HepG2 (cell line): ENCODE data around the gene SASH1. TPM values are rescaled to one million over a fixed set of nuclear protein-coding genes. Genes with fewer than 3 reads are reported as not detected.
A peak's percentile ranks its signal among the peaks of the same experiment; 100 is the strongest.

Experiments used
- ETV5 ChIP-seq: IDR thresholded peaks from 2 replicates; pipeline ENCODE4 v1.6.1; 2018; ENCODE audit warnings: missing biosample characterization, missing genetic modification reagents, inconsistent platforms, borderline replicate concordance
- NFRKB ChIP-seq: fragments of 450-650 bp; IDR thresholded peaks from 2 replicates; pipeline ENCODE4 v1.6.1; 2017
- ZNF619 ChIP-seq: sonication (generic); formaldehyde crosslinking; IDR thresholded peaks from 2 replicates; pipeline ENCODE4 v1.4.0; 2020; ENCODE audit warnings: mild to moderate bottlenecking, missing genetic modification reagents
- polyA plus RNA-seq, 8 experiments: library from polyadenylated mRNA; depleted of rRNA in 3 of 8; stranded (reverse) in 7 of 8; unstranded in 1 of 8; fragments of >200 nt; fragmentation: Illumina TruSeq in 4 of 8; extraction: Trizol in 4 of 8; gene quantifications; 2 replicates each; pipeline versions ENCODE4 v1.2.1 to v1.2.3, GENCODE V29; 2011 to 2016; ENCODE audit warnings: low read depth in 4 of 8, missing spikeins in 1 of 8, mixed read lengths in 1 of 8; ENCODE audit not compliant: insufficient read depth in 1 of 8
- total RNA-seq, 5 experiments: library from RNA; depleted of rRNA; stranded (reverse); fragments of >200 nt; fragmentation: Illumina TruSeq; extraction: Trizol; gene quantifications; 2 replicates each; pipeline ENCODE4 v1.2.3, GENCODE V29; 2016; ENCODE audit warnings: low read depth in 1 of 5
- TF ChIP-seq, protein P1 (sequence below): sonication (generic); formaldehyde crosslinking; IDR thresholded peaks from 2 replicates; pipeline ENCODE4 v1.5.0; 2020; ENCODE audit warnings: mild to moderate bottlenecking, missing genetic modification reagents, borderline replicate concordance

Gene SASH1
- total and polyA plus RNA-seq, 2 of the 13 experiments (the other 11 are each of a cell fraction or from before 2014, with no cell fraction given), result 7.5 to 8.2 TPM

DNA sequence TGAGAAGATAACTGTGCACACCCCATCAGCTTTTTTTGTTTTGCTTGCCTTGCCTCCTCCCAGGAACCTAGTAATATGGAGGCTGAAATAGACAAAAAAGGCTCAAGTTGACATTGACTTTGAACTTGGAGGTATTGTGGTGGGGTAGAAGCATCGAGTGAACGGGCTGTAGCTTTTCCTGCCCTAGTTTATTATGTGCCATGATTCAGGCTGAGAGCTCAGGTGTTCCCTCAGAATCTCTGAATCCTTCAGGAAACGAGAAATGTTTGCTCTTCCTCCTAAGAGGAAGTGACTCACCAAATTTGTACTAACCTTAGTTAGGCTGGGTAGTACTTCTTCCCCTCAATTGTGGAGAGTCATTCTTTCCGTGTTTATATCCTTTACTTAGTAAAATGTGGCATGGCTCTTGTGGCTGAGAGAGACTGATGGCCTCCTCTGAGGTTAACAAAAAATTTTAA lies 98.8 kb downstream of the SASH1 start (continued):
- no peak for TF ChIP-seq ZNF619 (CRISPR knock-in tag)
- TF ChIP-seq, protein P1, sequence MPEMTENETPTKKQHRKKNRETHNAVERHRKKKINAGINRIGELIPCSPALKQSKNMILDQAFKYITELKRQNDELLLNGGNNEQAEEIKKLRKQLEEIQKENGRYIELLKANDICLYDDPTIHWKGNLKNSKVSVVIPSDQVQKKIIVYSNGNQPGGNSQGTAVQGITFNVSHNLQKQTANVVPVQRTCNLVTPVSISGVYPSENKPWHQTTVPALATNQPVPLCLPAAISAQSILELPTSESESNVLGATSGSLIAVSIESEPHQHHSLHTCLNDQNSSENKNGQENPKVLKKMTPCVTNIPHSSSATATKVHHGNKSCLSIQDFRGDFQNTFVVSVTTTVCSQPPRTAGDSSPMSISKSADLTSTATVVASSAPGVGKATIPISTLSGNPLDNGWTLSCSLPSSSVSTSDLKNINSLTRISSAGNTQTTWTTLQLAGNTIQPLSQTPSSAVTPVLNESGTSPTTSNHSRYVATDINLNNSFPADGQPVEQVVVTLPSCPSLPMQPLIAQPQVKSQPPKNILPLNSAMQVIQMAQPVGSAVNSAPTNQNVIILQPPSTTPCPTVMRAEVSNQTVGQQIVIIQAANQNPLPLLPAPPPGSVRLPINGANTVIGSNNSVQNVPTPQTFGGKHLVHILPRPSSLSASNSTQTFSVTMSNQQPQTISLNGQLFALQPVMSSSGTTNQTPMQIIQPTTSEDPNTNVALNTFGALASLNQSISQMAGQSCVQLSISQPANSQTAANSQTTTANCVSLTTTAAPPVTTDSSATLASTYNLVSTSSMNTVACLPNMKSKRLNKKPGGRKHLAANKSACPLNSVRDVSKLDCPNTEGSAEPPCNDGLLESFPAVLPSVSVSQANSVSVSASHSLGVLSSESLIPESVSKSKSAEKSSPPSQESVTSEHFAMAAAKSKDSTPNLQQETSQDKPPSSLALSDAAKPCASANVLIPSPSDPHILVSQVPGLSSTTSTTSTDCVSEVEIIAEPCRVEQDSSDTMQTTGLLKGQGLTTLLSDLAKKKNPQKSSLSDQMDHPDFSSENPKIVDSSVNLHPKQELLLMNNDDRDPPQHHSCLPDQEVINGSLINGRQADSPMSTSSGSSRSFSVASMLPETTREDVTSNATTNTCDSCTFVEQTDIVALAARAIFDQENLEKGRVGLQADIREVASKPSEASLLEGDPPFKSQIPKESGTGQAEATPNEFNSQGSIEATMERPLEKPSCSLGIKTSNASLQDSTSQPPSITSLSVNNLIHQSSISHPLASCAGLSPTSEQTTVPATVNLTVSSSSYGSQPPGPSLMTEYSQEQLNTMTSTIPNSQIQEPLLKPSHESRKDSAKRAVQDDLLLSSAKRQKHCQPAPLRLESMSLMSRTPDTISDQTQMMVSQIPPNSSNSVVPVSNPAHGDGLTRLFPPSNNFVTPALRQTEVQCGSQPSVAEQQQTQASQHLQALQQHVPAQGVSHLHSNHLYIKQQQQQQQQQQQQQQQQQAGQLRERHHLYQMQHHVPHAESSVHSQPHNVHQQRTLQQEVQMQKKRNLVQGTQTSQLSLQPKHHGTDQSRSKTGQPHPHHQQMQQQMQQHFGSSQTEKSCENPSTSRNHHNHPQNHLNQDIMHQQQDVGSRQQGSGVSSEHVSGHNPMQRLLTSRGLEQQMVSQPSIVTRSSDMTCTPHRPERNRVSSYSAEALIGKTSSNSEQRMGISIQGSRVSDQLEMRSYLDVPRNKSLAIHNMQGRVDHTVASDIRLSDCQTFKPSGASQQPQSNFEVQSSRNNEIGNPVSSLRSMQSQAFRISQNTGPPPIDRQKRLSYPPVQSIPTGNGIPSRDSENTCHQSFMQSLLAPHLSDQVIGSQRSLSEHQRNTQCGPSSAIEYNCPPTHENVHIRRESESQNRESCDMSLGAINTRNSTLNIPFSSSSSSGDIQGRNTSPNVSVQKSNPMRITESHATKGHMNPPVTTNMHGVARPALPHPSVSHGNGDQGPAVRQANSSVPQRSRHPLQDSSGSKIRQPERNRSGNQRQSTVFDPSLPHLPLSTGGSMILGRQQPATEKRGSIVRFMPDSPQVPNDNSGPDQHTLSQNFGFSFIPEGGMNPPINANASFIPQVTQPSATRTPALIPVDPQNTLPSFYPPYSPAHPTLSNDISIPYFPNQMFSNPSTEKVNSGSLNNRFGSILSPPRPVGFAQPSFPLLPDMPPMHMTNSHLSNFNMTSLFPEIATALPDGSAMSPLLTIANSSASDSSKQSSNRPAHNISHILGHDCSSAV (CRISPR knock-in tag), result no peak
- peak; percentile 19; the same call in 1 of the 2 replicates for TF ChIP-seq ETV5 (CRISPR knock-in tag)
- TF ChIP-seq NFRKB, result no peak
